ENCODE measurements around the gene SINHCAF. TPM values are rescaled to one million over a fixed set of nuclear protein-coding genes. Genes with fewer than 3 reads are reported as not detected.

The SINHCAF gene
- total RNA-seq, 1 experiment from 2014 or later = 152 TPM

DNA sequence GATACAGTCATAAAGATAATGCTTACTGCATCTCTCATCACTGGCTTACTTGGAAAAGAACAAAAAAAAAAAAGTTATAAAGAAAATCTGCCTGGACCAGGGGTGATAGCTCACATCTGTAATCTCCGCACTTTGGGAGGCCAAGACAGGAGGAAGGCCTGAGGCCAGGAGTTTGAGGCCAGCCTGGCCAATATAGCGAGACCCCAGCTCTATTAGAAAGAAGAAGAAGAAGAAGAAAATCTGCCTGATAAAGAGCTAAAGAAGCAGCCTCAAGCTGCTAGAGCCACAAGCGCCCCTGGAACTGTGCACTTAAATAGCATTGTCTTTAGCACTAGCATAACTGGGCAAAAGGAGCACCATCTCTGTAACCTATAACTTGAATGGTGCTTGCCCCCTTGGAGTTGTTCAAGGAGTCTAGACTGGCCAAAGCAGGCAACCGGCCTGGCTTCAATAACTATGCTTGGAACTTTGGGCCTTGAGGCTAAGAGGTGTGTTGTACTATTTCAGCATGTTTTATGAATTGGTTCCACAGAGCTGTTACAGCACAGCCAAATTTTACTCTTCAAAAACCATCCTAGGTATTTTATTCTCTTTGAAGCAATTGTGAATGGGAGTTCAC is 53.2 kb downstream of the SINHCAF start:
- ChIA-PET CTCF (interaction anchor here (0.6 to 1.9 kb wide), 12 partner anchors 10 to 527 kb away, joined by 3 to 20 read pairs (median 4); no protein-coding TSS in a partner anchor), POLR2A (ENCODE audit: unreplicated experiment) (interaction anchor here (0.5 to 0.7 kb wide), 2 partner anchors 387 to 650 kb away, joined by 3 read pairs; no protein-coding TSS in a partner anchor)
- Histone ChIP-seq H2AFZ (no peak overlapping the region), H3K79me2 (ENCODE audit: low read depth) (no peaks in the 10 kb centered on the region), H3K9me3 (ENCODE audit: insufficient read depth, low read depth) (no peaks in the 10 kb centered on the region), H3K9me2 (ENCODE audit: insufficient read depth) (no peaks in the 10 kb centered on the region), H3K4me2 (no peak overlapping the region), H3F3A (ENCODE audit: insufficient read depth, low read depth) (peaks cover 17% of the 10 kb centered on the region; the same call in 1 of the 2 replicates), H3K36me3 (ENCODE audit: low read depth) (no peaks in the 10 kb centered on the region), H3K4me3 (no peak overlapping the region), H4K20me1 (ENCODE audit: insufficient read depth) (no peaks in the 10 kb centered on the region; the same call in 1 of the 2 replicates), H3K27ac (no peak overlapping the region), H3K27me3 (ENCODE audit: insufficient read depth, low read depth) (no peaks in the 10 kb centered on the region), H3K4me1 (replicated peaks; ENCODE audit: insufficient read depth) (no peaks in the 10 kb centered on the region)
- TF ChIP-seq, protein P1, sequence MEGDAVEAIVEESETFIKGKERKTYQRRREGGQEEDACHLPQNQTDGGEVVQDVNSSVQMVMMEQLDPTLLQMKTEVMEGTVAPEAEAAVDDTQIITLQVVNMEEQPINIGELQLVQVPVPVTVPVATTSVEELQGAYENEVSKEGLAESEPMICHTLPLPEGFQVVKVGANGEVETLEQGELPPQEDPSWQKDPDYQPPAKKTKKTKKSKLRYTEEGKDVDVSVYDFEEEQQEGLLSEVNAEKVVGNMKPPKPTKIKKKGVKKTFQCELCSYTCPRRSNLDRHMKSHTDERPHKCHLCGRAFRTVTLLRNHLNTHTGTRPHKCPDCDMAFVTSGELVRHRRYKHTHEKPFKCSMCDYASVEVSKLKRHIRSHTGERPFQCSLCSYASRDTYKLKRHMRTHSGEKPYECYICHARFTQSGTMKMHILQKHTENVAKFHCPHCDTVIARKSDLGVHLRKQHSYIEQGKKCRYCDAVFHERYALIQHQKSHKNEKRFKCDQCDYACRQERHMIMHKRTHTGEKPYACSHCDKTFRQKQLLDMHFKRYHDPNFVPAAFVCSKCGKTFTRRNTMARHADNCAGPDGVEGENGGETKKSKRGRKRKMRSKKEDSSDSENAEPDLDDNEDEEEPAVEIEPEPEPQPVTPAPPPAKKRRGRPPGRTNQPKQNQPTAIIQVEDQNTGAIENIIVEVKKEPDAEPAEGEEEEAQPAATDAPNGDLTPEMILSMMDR (conservative IDR thresholded peaks at IDR 0.05) = no peak
- no peak for TF ChIP-seq EZH2 (IDR thresholded peaks at IDR 0.05; ENCODE audit: low read depth)
- no TSS peak for BruUV-seq (replicated peaks)
- intact Hi-C loops (cut with micrococcal nuclease; ENCODE audit: unreplicated experiment) = loop anchor here (2.0 to 5.0 kb wide), 4 partner anchors 90 to 422 kb away; no protein-coding TSS in a partner anchor
- no peak for DNase-seq

DNA sequence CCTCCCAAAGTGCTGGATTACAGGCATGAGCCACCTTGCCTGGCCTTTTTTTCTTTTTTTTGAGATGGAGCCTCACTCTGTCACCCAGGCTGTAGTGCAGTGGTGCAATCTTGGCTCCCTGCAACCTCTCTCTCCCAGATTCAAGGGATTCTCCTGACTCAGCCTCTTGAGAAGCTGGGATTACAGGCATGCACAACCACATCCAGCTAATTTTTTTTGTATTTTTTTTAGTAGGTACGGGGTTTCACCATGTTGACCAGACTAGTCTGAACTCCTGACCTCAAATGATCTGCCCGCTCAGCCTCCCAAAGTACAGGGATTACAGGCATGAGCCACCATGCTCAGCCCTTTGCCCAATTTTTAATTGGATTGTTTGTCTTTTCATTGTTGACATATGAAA is 58.0 kb downstream of the SINHCAF start:
- Histone ChIP-seq H3K79me2 (ENCODE audit: low read depth) (no peaks in the 10 kb centered on the region), H2AFZ (no peak overlapping the region), H3K9me3 (ENCODE audit: insufficient read depth, low read depth) (no peaks in the 10 kb centered on the region), H3K4me1 (replicated peaks; ENCODE audit: insufficient read depth) (no peaks in the 10 kb centered on the region), H4K20me1 (ENCODE audit: insufficient read depth) (no peaks in the 10 kb centered on the region; the same call in 1 of the 2 replicates), H3K36me3 (ENCODE audit: low read depth) (no peaks in the 10 kb centered on the region), H3K27ac (no peak overlapping the region), H3K9me2 (ENCODE audit: insufficient read depth) (no peaks in the 10 kb centered on the region), H3K4me2 (no peak overlapping the region), H3K4me3 (no peak overlapping the region), H3K27me3 (ENCODE audit: insufficient read depth, low read depth) (no peaks in the 10 kb centered on the region), H3F3A (ENCODE audit: insufficient read depth, low read depth) (peaks cover 13% of the 10 kb centered on the region; the same call in 1 of the 2 replicates)
- ChIA-PET CTCF (interaction anchor here (0.6 to 0.7 kb wide), 2 partner anchors 33 to 793 kb away, joined by 3 to 4 read pairs; no protein-coding TSS in a partner anchor), POLR2A (ENCODE audit: unreplicated experiment) (no interaction called here)
- BruUV-seq (replicated peaks) = no TSS peak
- intact Hi-C loops (cut with micrococcal nuclease; ENCODE audit: unreplicated experiment) = no loop called here
- TF ChIP-seq EZH2 (IDR thresholded peaks at IDR 0.05; ENCODE audit: low read depth) = no peak
- TF ChIP-seq, protein P1 (conservative IDR thresholded peaks at IDR 0.05) = no peak
- no peak for DNase-seq

DNA sequence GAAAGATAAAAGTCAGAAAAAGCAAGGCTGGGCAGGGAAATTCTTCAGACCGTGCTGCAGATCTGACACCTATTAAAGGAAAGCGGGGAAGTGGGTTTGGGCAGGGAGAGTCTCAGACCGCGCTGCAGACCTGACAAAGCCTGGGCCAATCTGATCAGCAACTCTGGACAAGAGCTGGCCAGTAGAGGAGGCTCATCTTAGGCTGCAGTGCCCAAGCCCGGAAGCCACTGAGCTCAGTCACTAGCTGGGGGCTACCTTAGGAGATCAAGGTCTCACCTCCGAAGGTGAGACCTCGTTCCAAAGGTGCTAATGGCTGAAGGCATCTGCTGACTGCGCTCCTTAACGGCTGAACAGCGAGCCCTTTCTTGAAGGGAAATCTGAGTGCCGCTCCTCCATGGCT is 60.2 kb downstream of the SINHCAF start:
- H3K9me3 ChIP-seq (ENCODE audit: insufficient read depth, low read depth) = no peaks in the 10 kb centered on the region
- intact Hi-C loops (cut with micrococcal nuclease; ENCODE audit: unreplicated experiment) = no loop called here
- no peaks in the 10 kb centered on the region for H4K20me1 ChIP-seq (ENCODE audit: insufficient read depth)
- H3K36me3 ChIP-seq (ENCODE audit: low read depth) = no peaks in the 10 kb centered on the region
- H3K4me1 ChIP-seq (replicated peaks; ENCODE audit: insufficient read depth) = no peaks in the 10 kb centered on the region
- no peak overlapping the region for H2AFZ ChIP-seq
- no peaks in the 10 kb centered on the region for H3K27me3 ChIP-seq (ENCODE audit: insufficient read depth, low read depth)
- TF ChIP-seq, protein P1 (conservative IDR thresholded peaks at IDR 0.05) = no peak
- TF ChIP-seq EZH2 (IDR thresholded peaks at IDR 0.05; ENCODE audit: low read depth) = no peak
- H3F3A ChIP-seq (ENCODE audit: insufficient read depth, low read depth) = 0 out of 2 replicates have a peak, but pooled peaks cover 5% of the 10 kb centered on the region
- CTCF ChIA-PET = interaction anchor here (0.6 kb wide), 1 partner anchor 367 kb away, joined by 6 read pairs; no protein-coding TSS in a partner anchor
- H3K4me3 ChIP-seq = no peak overlapping the region
- no peak overlapping the region for H3K27ac ChIP-seq
- no peaks in the 10 kb centered on the region for H3K9me2 ChIP-seq (ENCODE audit: insufficient read depth)
- no TSS peak for BruUV-seq (replicated peaks)
- no peak for DNase-seq
- H3K4me2 ChIP-seq = no peak overlapping the region
- H3K79me2 ChIP-seq (ENCODE audit: low read depth) = no peaks in the 10 kb centered on the region
- POLR2A ChIA-PET (ENCODE audit: unreplicated experiment) = no interaction called here

Data from PC-9 (cell line).